ENCODE results near the gene ROBO1. TPM values are rescaled to one million over a fixed set of nuclear protein-coding genes. Genes with fewer than 3 reads are reported as not detected.

Gene ROBO1
- total RNA-seq, 2 experiments from 2014 or later, result 0.36 to 0.69 TPM

DNA sequence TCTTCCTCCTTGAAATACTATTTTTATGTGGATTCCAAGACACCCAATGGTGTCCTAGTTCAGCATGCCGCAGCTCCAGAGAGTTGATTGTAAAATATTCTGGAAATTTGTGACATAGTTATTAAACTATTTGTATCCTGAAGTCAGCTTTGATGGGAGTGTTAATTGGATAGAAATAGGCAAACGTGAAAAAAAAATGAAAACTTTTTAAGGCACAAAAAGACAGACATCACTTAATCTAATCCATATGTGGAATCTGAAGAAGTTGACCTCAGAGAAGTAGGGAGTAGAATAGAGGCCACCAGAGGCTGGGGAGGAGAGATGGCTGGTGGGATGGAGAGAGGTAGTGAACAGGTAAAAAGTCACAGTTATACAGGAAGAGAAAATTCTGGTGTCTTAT lies 704.2 kb downstream of the ROBO1 start:
- no peak overlapping the region for H3K27ac ChIP-seq (ENCODE audit: low read depth in 1 of 2, low read length in 2 of 2)
- no peaks in the 10 kb centered on the region for H3K9me3 ChIP-seq (ENCODE audit: control insufficient read depth in 1 of 2, insufficient read depth in 1 of 2, low read length in 2 of 2)
- Mint-ChIP-seq H3K36me3 (ENCODE audit: low read depth) (no peaks in the 10 kb centered on the region), H3K9me3 (peaks cover 8% of the 10 kb centered on the region), H3K4me1 (ENCODE audit: low read depth) (no peaks in the 10 kb centered on the region), H3K27me3 (no peaks in the 10 kb centered on the region), H3K4me3 (no peak overlapping the region), H3K27ac (no peak overlapping the region)
- POLR2A ChIA-PET, result no interaction called here
- H3K4me1 ChIP-seq (ENCODE audit: insufficient read depth, low read length), result no peaks in the 10 kb centered on the region
- H3K4me3 ChIP-seq (ENCODE audit: low read length), result no peak overlapping the region
- CTCF ChIA-PET, result no interaction called here
- H3K27me3 ChIP-seq (ENCODE audit: control insufficient read depth in 1 of 2, insufficient read depth in 2 of 2, low read length in 2 of 2), result no peaks in the 10 kb centered on the region
- DNase-seq, result no peak
- H3K36me3 ChIP-seq (ENCODE audit: insufficient read depth, low read length), result no peaks in the 10 kb centered on the region
- no peak for ATAC-seq (ENCODE audit: poor library complexity)
- TF ChIP-seq, protein P1, sequence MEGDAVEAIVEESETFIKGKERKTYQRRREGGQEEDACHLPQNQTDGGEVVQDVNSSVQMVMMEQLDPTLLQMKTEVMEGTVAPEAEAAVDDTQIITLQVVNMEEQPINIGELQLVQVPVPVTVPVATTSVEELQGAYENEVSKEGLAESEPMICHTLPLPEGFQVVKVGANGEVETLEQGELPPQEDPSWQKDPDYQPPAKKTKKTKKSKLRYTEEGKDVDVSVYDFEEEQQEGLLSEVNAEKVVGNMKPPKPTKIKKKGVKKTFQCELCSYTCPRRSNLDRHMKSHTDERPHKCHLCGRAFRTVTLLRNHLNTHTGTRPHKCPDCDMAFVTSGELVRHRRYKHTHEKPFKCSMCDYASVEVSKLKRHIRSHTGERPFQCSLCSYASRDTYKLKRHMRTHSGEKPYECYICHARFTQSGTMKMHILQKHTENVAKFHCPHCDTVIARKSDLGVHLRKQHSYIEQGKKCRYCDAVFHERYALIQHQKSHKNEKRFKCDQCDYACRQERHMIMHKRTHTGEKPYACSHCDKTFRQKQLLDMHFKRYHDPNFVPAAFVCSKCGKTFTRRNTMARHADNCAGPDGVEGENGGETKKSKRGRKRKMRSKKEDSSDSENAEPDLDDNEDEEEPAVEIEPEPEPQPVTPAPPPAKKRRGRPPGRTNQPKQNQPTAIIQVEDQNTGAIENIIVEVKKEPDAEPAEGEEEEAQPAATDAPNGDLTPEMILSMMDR (IDR thresholded peaks at IDR 0.05), result no peak
- intact Hi-C loops (cut with DNase I, micrococcal nuclease), result no loop called here

DNA sequence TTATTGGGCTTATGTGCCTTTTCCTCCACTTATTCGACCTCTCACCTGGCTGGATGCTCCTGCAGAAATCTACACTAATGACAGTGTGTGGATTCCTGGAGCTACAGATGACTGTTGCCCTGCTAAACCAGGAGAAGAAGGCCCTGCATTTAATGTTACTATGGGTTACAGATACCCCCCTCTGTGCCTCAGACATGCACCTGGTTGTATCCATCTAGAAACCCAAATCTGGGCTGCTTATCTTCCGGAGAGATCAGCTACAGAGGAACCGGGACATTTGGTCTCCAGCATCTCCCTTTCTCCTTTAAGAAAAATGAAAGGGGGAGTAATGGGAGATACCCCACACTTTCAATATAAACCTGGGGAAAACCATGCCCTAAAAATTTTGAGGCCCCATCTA lies 710.0 kb downstream of the ROBO1 start:
- no peak overlapping the region for H3K27ac Mint-ChIP-seq
- DNase-seq (no peak), ATAC-seq (ENCODE audit: poor library complexity) (no peak)
- TF ChIP-seq, protein P1 (IDR thresholded peaks at IDR 0.05), result no peak
- Histone ChIP-seq H3K4me3 (ENCODE audit: low read length) (no peak overlapping the region), H3K27me3 (ENCODE audit: control insufficient read depth in 1 of 2, insufficient read depth in 2 of 2, low read length in 2 of 2) (no peaks in the 10 kb centered on the region), H3K9me3 (ENCODE audit: control insufficient read depth in 1 of 2, insufficient read depth in 1 of 2, low read length in 2 of 2) (peaks cover 6 to 8% of the 10 kb centered on the region in 2 experiments), H3K4me1 (ENCODE audit: insufficient read depth, low read length) (no peaks in the 10 kb centered on the region), H3K36me3 (ENCODE audit: insufficient read depth, low read length) (no peaks in the 10 kb centered on the region), H3K27ac (ENCODE audit: low read depth in 1 of 2, low read length in 2 of 2) (no peak overlapping the region)
- intact Hi-C loops (cut with DNase I, micrococcal nuclease), result no loop called here
- no peaks in the 10 kb centered on the region for H3K36me3 Mint-ChIP-seq (ENCODE audit: low read depth)
- no peaks in the 10 kb centered on the region for H3K27me3 Mint-ChIP-seq
- no peak overlapping the region for H3K4me3 Mint-ChIP-seq
- peaks cover 16% of the 10 kb centered on the region for H3K9me3 Mint-ChIP-seq
- CTCF ChIA-PET, result no interaction called here
- no peaks in the 10 kb centered on the region for H3K4me1 Mint-ChIP-seq (ENCODE audit: low read depth)
- POLR2A ChIA-PET, result no interaction called here

DNA sequence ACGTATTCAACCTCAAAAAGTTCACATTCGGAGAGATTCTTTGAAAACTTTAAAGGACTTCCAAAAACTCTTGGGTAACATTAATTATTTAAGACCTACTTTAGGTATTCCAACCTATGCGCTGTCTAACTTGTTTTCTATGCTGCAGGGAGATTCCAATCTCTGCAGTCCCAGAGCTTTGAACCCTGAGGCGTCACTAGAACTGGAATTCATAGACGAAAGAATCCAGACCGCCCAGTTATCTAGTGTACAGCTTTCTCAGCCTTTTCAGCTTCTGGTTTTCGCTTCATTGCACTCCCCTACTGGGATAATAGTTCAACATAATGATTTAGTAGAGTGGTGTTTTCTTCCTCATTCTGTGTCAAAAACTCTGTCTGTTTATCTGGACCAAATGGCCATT lies 711.3 kb downstream of the ROBO1 start:
- H3K36me3 ChIP-seq (ENCODE audit: insufficient read depth, low read length), result no peaks in the 10 kb centered on the region
- peaks cover 19% of the 10 kb centered on the region for H3K9me3 Mint-ChIP-seq
- no peak for ATAC-seq (ENCODE audit: poor library complexity)
- H3K9me3 ChIP-seq (ENCODE audit: control insufficient read depth in 1 of 2, insufficient read depth in 1 of 2, low read length in 2 of 2), result peaks cover 6 to 8% of the 10 kb centered on the region in 2 experiments
- H3K4me1 ChIP-seq (ENCODE audit: insufficient read depth, low read length), result no peaks in the 10 kb centered on the region
- H3K27ac Mint-ChIP-seq, result no peak overlapping the region
- no peak overlapping the region for H3K4me3 ChIP-seq (ENCODE audit: low read length)
- DNase-seq, result no peak
- no peaks in the 10 kb centered on the region for H3K27me3 ChIP-seq (ENCODE audit: control insufficient read depth in 1 of 2, insufficient read depth in 2 of 2, low read length in 2 of 2)
- intact Hi-C loops (cut with DNase I, micrococcal nuclease), result no loop called here
- ChIA-PET POLR2A (no interaction called here), CTCF (no interaction called here)
- no peak overlapping the region for H3K4me3 Mint-ChIP-seq
- no peak overlapping the region for H3K27ac ChIP-seq (ENCODE audit: low read depth in 1 of 2, low read length in 2 of 2)
- no peaks in the 10 kb centered on the region for H3K27me3 Mint-ChIP-seq
- TF ChIP-seq, protein P1 (IDR thresholded peaks at IDR 0.05), result no peak
- no peaks in the 10 kb centered on the region for H3K4me1 Mint-ChIP-seq (ENCODE audit: low read depth)
- H3K36me3 Mint-ChIP-seq (ENCODE audit: low read depth), result no peaks in the 10 kb centered on the region

All from CD4-positive, alpha-beta T cell (primary cell).